Mucosa of stomach (tissue), 1 donor: Measurements from ENCODE around the gene METTL21C.

Experiments used
- H3K27me3 ChIP-seq: one replicate; pipeline ENCODE4 v1.7.0; 2013; ENCODE audit warnings: mild to moderate bottlenecking, low read length; ENCODE audit not compliant: control insufficient read depth, insufficient read depth
- H3K36me3 ChIP-seq: one replicate; pipeline ENCODE4 v1.7.0; 2013; ENCODE audit warnings: low read length; ENCODE audit not compliant: control insufficient read depth, insufficient read depth
- H3K4me1 ChIP-seq: one replicate; pipeline ENCODE4 v1.7.0; 2013; ENCODE audit warnings: mild to moderate bottlenecking, low read length; ENCODE audit not compliant: control insufficient read depth, insufficient read depth
- H3K4me3 ChIP-seq: one replicate; pipeline ENCODE4 v1.7.0; 2013; ENCODE audit warnings: low read length
- H3K9ac ChIP-seq: one replicate; pipeline ENCODE4 v1.7.0; 2013; ENCODE audit warnings: mild to moderate bottlenecking, low read length, moderate library complexity
- H3K9me3 ChIP-seq: one replicate; pipeline ENCODE4 v1.7.0; 2013; ENCODE audit warnings: mild to moderate bottlenecking, low read length, moderate library complexity; ENCODE audit not compliant: control insufficient read depth
- donor health status: Pancreatic carcinoma.

The METTL21C gene

GRCh38 chr13:102651392-102651791 lies 43.5 kb downstream of the METTL21C start:
- Histone ChIP-seq H3K9me3 (no peaks in the 10 kb centered on the region), H3K9ac (no peak overlapping the region), H3K4me3 (no peak overlapping the region), H3K36me3 (no peaks in the 10 kb centered on the region), H3K27me3 (no peaks in the 10 kb centered on the region), H3K4me1 (no peaks in the 10 kb centered on the region)

- H3K9ac ChIP-seq, result no peak overlapping the region
- no peak overlapping the region for H3K4me3 ChIP-seq
- H3K4me1 ChIP-seq, result no peaks in the 10 kb centered on the region
- H3K9me3 ChIP-seq, result no peaks in the 10 kb centered on the region
- no peaks in the 10 kb centered on the region for H3K27me3 ChIP-seq
- no peaks in the 10 kb centered on the region for H3K36me3 ChIP-seq
Observed at GRCh38 chr13:102650444-102650843, 44.4 kb downstream of the METTL21C start.

- Histone ChIP-seq H3K36me3 (no peaks in the 10 kb centered on the region), H3K9ac (no peak overlapping the region)
Observed at GRCh38 chr13:102648046-102648445, 46.8 kb downstream of the METTL21C start.

GRCh38 chr13:102645701-102646100 lies 49.1 kb downstream of the METTL21C start:
- H3K9me3 ChIP-seq, result no peaks in the 10 kb centered on the region
- H3K27me3 ChIP-seq, result no peaks in the 10 kb centered on the region
- no peaks in the 10 kb centered on the region for H3K36me3 ChIP-seq
- no peak overlapping the region for H3K4me3 ChIP-seq
- no peak overlapping the region for H3K9ac ChIP-seq
- peaks cover 7% of the 10 kb centered on the region for H3K4me1 ChIP-seq

More at GRCh38 chr13:102648046-102648445, 46.8 kb downstream of the METTL21C start:
- Histone ChIP-seq H3K4me3 (no peak overlapping the region), H3K27me3 (no peaks in the 10 kb centered on the region), H3K4me1 (no peaks in the 10 kb centered on the region), H3K9me3 (no peaks in the 10 kb centered on the region)

GRCh38 chr13:102643656-102644055 lies 51.2 kb downstream of the METTL21C start:
- Histone ChIP-seq H3K36me3 (no peaks in the 10 kb centered on the region), H3K9ac (no peak overlapping the region), H3K27me3 (no peaks in the 10 kb centered on the region), H3K4me3 (no peak overlapping the region), H3K4me1 (peaks cover 7% of the 10 kb centered on the region), H3K9me3 (no peaks in the 10 kb centered on the region)

- Histone ChIP-seq H3K9ac (no peak overlapping the region), H3K27me3 (no peaks in the 10 kb centered on the region), H3K4me1 (peaks cover 7% of the 10 kb centered on the region), H3K9me3 (no peaks in the 10 kb centered on the region), H3K36me3 (no peaks in the 10 kb centered on the region), H3K4me3 (no peak overlapping the region)
Observed at GRCh38 chr13:102642475-102642874, 52.4 kb downstream of the METTL21C start.

GRCh38 chr13:102642029-102642428 lies 52.8 kb downstream of the METTL21C start:
- Histone ChIP-seq H3K36me3 (no peaks in the 10 kb centered on the region), H3K4me3 (no peak overlapping the region), H3K9me3 (no peaks in the 10 kb centered on the region), H3K27me3 (no peaks in the 10 kb centered on the region), H3K9ac (no peak overlapping the region), H3K4me1 (peaks cover 7% of the 10 kb centered on the region)

GRCh38 chr13:102638741-102639140 lies 56.1 kb downstream of the METTL21C start:
- Histone ChIP-seq H3K9me3 (no peaks in the 10 kb centered on the region), H3K9ac (no peak overlapping the region), H3K36me3 (no peaks in the 10 kb centered on the region)

More at GRCh38 chr13:102638741-102639140, 56.1 kb downstream of the METTL21C start:
- no peaks in the 10 kb centered on the region for H3K27me3 ChIP-seq
- H3K4me1 ChIP-seq, result peaks cover 7% of the 10 kb centered on the region
- H3K4me3 ChIP-seq, result no peak overlapping the region
